Measurements from ENCODE around the gene OXT. TPM values are rescaled to one million over a fixed set of nuclear protein-coding genes. Genes with fewer than 3 reads are reported as not detected.
"Not testable (repeated sequence)": the region's sequence is repeated elsewhere in the genome, so short reads cannot be mapped to it uniquely, and the experiment has no call there.

OXT gene
- under 1 TPM in 1 of 2 experiments, not detected in 1; 0.40 TPM for total RNA-seq

DNA sequence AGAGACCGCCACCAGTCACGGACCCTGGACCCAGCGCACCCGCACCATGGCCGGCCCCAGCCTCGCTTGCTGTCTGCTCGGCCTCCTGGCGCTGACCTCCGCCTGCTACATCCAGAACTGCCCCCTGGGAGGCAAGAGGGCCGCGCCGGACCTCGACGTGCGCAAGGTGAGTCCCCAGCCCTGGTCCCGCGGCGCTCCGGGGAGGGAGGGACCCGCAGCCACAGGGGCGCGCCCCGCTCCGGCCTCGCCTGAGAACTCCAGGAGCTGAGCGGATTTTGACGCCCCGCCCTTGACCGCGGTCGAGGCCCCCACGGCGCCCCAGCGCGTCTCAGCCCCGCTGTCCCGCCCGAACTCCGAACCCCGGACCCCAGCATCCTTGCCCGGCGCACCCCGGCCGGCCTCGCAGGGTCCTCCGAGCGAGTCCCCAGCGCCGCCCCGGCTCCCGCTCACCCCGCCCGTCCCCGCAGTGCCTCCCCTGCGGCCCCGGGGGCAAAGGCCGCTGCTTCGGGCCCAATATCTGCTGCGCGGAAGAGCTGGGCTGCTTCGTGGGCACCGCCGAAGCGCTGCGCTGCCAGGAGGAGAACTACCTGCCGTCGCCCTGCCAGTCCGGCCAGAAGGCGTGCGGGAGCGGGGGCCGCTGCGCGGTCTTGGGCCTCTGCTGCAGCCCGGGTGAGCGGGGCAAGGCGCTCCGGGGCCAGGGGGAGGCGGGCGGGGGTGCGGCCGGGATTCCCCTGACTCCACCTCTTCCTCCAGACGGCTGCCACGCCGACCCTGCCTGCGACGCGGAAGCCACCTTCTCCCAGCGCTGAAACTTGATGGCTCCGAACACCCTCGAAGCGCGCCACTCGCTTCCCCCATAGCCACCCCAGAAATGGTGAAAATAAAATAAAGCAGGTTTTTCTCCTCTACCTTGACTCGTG is at the start of gene OXT:
OXT (plus strand) TSS at position 11 of the 920 bp plus-strand sequence; CDS start at position 47, 36 bp downstream.
- Mint-ChIP-seq H3K4me1 (peaks cover 27% of the 10 kb centered on the region), H3K27me3 (no peaks in the 10 kb centered on the region), H3K36me3 (ENCODE audit: low read depth) (no peaks in the 10 kb centered on the region), H3K9me3 (ENCODE audit: low read depth) (no peaks in the 10 kb centered on the region), H3K4me3 (peak within 1 kb of the TSS; percentile 61), H3K27ac (peak within 1 kb of the TSS; percentile 87)
- peak; percentile 83 for DNase-seq
- ATAC-seq = peak; percentile 74
- ChIA-PET POLR2A (interaction anchor here (0.5 to 1.0 kb wide), 2 partner anchors 11 to 42 kb away, joined by 3 read pairs; no protein-coding TSS in a partner anchor), CTCF (no interaction called here)
- intact Hi-C loops (cut with DNase I, micrococcal nuclease) = loop anchor here in 1 of 2 experiments (5.0 kb wide), 1 partner anchor 85 kb away; the partner anchor contains the start of genes FASTKD5 and UBOX5

DNA sequence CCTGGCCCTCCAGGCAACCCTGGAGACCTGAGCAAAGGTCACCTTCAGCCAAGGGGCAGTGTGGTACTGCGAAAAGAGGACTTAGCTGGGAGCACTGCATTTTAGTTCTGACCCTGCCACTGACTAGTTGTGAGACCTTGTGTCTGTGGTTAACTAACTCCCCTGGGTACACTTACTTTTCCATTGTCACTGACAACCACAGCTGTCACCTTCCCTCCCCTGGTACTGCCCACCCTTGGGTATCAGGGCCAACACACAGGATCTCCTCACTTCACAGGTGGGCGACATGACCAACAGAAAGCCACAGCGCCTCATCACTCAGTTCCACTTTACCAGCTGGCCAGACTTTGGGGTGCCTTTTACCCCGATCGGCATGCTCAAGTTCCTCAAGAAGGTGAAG is 49.6 kb upstream of the OXT start:
- ChIA-PET POLR2A (interaction anchor here (0.6 kb wide), 1 partner anchor 20 kb away, joined by 3 read pairs; no protein-coding TSS in a partner anchor), CTCF (interaction anchor here (0.8 kb wide), 1 partner anchor 66 kb away, joined by 3 read pairs; no protein-coding TSS in a partner anchor)
- intact Hi-C loops (cut with DNase I, micrococcal nuclease) = no loop called here
- Mint-ChIP-seq H3K27me3 (no peaks in the 10 kb centered on the region), H3K27ac (peak overlapping the region; percentile 69), H3K4me3 (no peak overlapping the region), H3K36me3 (ENCODE audit: low read depth) (peaks cover 48% of the 10 kb centered on the region), H3K9me3 (ENCODE audit: low read depth) (no peaks in the 10 kb centered on the region), H3K4me1 (peaks cover 13% of the 10 kb centered on the region)
- DNase-seq (no peak), ATAC-seq (no peak)

DNA sequence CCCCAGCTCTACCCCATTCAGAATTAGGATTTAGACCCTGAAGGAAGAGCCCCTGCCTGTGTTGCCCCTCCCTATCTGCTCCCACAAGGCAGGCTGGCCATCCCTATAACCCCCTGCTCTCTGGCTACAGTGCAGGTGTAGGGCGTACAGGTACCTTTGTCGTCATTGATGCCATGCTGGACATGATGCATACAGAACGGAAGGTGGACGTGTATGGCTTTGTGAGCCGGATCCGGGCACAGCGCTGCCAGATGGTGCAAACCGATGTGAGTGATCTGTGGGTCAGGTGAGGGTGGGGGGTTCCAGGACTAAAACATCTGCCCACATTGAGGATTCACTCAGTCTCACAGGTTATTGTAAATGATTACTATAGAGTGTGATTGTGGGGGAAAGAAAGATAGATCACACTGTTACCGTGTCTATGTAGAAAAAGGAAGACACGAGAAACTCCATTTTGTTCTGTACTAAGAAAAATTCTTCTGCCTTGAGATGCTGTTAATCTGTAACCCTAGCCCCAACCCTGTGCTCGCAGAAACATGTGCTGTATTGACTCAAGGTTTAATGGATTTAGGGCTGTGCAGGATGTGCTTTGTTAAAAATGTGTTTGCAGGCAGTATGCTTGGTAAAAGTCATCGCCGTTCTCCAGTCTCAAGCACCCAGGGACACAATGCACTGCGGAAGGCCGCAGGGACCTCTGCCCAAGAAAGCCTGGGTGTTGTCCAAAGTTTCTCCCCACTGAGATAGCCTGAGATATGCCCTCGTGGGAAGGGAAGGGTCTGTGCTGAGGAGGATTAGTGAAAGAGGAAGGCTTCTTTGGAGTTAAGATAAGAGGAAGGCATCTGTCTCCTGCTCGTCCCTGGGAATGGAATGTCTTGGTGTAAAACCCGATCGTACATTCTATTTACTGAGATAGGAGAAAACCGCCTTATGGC is 48.6 kb upstream of the OXT start:
- intact Hi-C loops (cut with DNase I, micrococcal nuclease); H3K4me3 Mint-ChIP-seq; H3K4me1 Mint-ChIP-seq; POLR2A ChIA-PET; DNase-seq; H3K27me3 Mint-ChIP-seq; CTCF ChIA-PET; H3K9me3 Mint-ChIP-seq (ENCODE audit: low read depth); ATAC-seq: not testable (repeated sequence)
- H3K36me3 Mint-ChIP-seq (ENCODE audit: low read depth) = peaks cover 47% of the 10 kb centered on the region
- H3K27ac Mint-ChIP-seq = peak overlapping the region; percentile 23

DNA sequence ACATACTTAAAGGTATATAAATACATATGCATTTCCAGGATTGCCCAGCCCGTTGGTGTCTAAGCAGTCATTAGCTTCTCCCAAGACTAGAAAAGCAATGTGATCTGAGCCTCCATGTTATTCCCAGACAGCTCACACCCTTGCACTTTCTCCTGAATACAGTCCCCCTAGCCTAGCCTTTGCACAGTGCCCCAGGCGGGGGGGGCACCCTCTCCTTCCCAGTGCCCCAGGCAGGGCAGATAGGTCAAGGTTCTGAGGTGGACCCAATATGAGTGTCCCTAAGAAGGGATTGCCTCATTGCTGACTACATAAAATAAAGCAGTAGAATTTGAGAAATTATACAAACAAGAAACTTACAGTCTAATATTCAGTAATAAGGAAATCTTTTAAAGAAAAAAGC is 43.4 kb upstream of the OXT start:
- ATAC-seq = no peak
- no peak for DNase-seq
- no peak overlapping the region for H3K27ac Mint-ChIP-seq
- intact Hi-C loops (cut with DNase I, micrococcal nuclease) = no loop called here
- H3K4me3 Mint-ChIP-seq = no peak overlapping the region
- no peaks in the 10 kb centered on the region for H3K27me3 Mint-ChIP-seq
- ChIA-PET CTCF (no interaction called here), POLR2A (no interaction called here)
- H3K9me3 Mint-ChIP-seq (ENCODE audit: low read depth) = no peaks in the 10 kb centered on the region
- H3K36me3 Mint-ChIP-seq (ENCODE audit: low read depth) = peaks cover 47% of the 10 kb centered on the region
- H3K4me1 Mint-ChIP-seq = peaks cover 12% of the 10 kb centered on the region

DNA sequence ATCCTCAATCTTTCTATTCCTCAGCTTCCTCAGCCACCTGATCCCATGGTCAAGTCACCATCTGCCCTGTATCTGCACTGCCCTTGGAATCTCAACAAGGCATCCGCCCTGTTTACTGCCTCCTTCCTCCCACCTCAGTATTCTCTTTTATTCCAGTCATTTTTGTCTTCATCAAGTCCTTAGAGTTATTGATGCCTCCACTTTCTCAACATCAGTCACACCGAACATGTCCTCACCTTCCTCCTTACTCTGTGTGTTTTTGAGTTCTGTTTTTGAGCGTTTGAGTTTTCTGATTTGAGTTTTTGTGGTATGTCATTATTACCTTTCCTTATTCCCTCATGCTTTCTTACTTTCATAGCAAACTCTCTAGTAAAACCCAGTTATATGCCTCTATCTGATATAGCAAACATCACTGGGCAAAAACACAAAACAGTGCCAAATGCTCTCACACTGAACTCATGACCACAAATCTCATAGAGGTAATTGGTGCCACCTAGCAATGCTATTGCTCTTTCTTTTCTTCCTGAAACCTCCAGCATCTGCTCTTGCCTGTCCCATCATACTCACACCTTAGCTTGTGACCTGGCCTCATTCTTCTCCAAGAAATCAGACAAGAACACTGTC is 39.8 kb upstream of the OXT start:
- ATAC-seq (peak; percentile 78), DNase-seq (peak; percentile 23)
- Mint-ChIP-seq H3K27me3 (no peaks in the 10 kb centered on the region), H3K4me1 (peaks cover 12% of the 10 kb centered on the region), H3K4me3 (no peak overlapping the region), H3K9me3 (ENCODE audit: low read depth) (no peaks in the 10 kb centered on the region), H3K36me3 (ENCODE audit: low read depth) (peaks cover 54% of the 10 kb centered on the region), H3K27ac (no peak overlapping the region)
- intact Hi-C loops (cut with DNase I, micrococcal nuclease) = loop anchor here (1.0 to 2.0 kb wide), 2 partner anchors 16 to 17 kb away; no protein-coding TSS in a partner anchor
- CTCF ChIA-PET = interaction anchor here (0.6 to 2.2 kb wide), 4 partner anchors 11 to 46 kb away, joined by 3 to 4 read pairs (median 4); no protein-coding TSS in a partner anchor
- POLR2A ChIA-PET = interaction anchor here (1.5 to 3.6 kb wide), 2 partner anchors 17 to 20 kb away, joined by 15 to 17 read pairs; no protein-coding TSS in a partner anchor

DNA sequence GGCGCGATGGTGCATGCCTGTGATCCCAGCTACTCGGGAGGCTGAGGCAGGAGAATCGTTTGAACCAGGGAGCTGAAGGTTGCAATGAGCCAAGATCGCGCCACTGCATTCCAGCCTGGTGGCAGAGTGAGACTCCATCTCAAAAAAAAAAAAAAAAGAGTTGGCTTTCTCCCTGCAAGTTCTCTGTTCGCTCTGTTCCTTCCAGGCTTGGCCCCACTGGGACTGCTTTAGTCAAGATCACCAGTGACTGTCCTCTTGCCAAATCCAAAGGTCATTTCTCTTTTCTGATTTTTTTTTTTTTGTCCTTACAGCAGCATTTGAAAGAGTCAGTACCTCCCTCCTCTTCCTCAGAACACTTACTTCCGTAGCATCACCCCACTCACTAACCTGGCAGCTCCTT is 38.8 kb upstream of the OXT start:
- CTCF ChIA-PET = interaction anchor here (2.2 kb wide), 1 partner anchor 12 kb away, joined by 4 read pairs; no protein-coding TSS in a partner anchor
- intact Hi-C loops (cut with DNase I, micrococcal nuclease) = no loop called here

DNA sequence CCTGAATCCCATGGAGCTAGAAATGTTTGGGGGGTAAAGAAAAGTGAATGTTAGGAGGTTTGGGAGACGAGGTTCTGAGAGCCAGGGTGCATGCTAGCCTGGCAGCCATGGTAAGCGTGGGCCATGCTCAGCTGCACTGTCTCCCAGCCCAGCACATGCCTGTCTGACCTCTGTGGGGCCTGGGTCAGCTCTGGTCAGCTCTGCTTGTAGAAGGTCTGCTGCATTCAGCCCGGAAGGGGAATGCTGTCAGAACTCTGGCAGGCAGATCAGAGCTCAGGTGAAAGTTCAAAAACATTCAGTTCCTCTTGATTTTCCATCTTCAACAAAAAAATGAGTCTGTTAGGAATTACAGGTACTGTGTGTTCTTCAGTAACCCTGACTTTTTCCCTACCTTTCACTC is 33.8 kb upstream of the OXT start:
- Mint-ChIP-seq H3K27ac (peak overlapping the region; percentile 17), H3K27me3 (no peaks in the 10 kb centered on the region), H3K4me1 (no peaks in the 10 kb centered on the region), H3K9me3 (ENCODE audit: low read depth) (no peaks in the 10 kb centered on the region), H3K4me3 (no peak overlapping the region), H3K36me3 (ENCODE audit: low read depth) (peaks cover 37% of the 10 kb centered on the region)
- DNase-seq (no peak), ATAC-seq (no peak)
- intact Hi-C loops (cut with DNase I, micrococcal nuclease) = no loop called here
- ChIA-PET CTCF (interaction anchor here (2.8 kb wide), 1 partner anchor 16 kb away, joined by 12 read pairs; no protein-coding TSS in a partner anchor), POLR2A (interaction anchor here (0.6 kb wide), 2 partner anchors 23 to 256 kb away, joined by 3 to 5 read pairs; no protein-coding TSS in a partner anchor)

More for the DNA sequence above, 38.8 kb upstream of the OXT start:
- POLR2A ChIA-PET = interaction anchor here (1.5 kb wide), 1 partner anchor 18 kb away, joined by 17 read pairs; no protein-coding TSS in a partner anchor
- H3K9me3 Mint-ChIP-seq (ENCODE audit: low read depth) = no peaks in the 10 kb centered on the region
- H3K27me3 Mint-ChIP-seq = no peaks in the 10 kb centered on the region
- H3K4me3 Mint-ChIP-seq = no peak overlapping the region
- H3K36me3 Mint-ChIP-seq (ENCODE audit: low read depth) = peaks cover 45% of the 10 kb centered on the region
- no peak overlapping the region for H3K27ac Mint-ChIP-seq
- peaks cover 12% of the 10 kb centered on the region for H3K4me1 Mint-ChIP-seq
- DNase-seq (no peak), ATAC-seq (no peak)

DNA sequence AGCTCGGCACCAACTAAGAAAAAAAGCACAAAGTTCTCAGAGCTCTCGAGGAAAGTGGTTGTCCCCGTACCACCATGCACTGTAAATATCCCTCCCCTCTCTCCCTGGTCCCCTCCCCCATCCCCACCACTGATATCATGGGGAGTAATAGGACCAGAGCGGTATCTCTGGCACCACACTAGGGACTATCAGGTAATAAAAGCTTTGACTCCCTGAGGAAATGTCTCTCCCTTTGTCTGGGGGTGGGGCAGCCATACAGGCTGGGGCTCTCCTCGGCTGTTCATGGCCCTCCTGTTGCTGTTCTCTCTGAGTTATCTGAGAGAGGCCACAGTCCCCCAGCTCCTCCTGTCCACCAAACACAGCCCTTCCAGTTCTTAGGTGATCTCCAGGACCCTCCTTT is 33.0 kb upstream of the OXT start:
- POLR2A ChIA-PET = no interaction called here
- Mint-ChIP-seq H3K4me1 (no peaks in the 10 kb centered on the region), H3K9me3 (ENCODE audit: low read depth) (no peaks in the 10 kb centered on the region), H3K36me3 (ENCODE audit: low read depth) (peaks cover 37% of the 10 kb centered on the region), H3K4me3 (no peak overlapping the region), H3K27me3 (no peaks in the 10 kb centered on the region), H3K27ac (peak overlapping the region; percentile 72)
- DNase-seq (no peak), ATAC-seq (no peak)
- CTCF ChIA-PET = interaction anchor here (2.8 kb wide), 1 partner anchor 15 kb away, joined by 12 read pairs; no protein-coding TSS in a partner anchor
- intact Hi-C loops (cut with DNase I, micrococcal nuclease) = no loop called here

DNA sequence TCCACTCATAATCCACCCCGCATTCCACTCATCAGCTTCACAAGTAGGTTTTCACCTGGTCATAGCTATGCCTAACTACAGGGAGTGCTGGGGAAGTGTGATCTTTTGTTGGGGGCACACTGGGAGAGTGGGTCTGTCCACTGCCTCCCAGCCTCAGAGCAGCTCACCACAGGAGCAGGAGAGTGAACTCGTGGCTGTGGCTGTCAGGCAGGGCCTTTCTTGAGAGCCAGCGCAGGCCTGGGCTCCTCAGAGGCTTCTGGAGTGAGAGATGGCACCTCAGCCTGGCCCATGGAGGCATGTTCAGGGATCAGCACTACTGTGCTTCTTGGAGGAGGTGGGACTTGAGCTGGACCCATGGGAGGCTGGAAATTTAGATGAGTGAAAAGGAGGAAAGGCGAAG is 32.0 kb upstream of the OXT start:
- Mint-ChIP-seq H3K4me3 (no peak overlapping the region), H3K36me3 (ENCODE audit: low read depth) (peaks cover 33% of the 10 kb centered on the region), H3K9me3 (ENCODE audit: low read depth) (no peaks in the 10 kb centered on the region), H3K27me3 (no peaks in the 10 kb centered on the region), H3K27ac (peak overlapping the region; percentile 52), H3K4me1 (no peaks in the 10 kb centered on the region)
- ATAC-seq (no peak), DNase-seq (no peak)
- intact Hi-C loops (cut with DNase I, micrococcal nuclease) = no loop called here
- POLR2A ChIA-PET = no interaction called here
- CTCF ChIA-PET = interaction anchor here (0.8 to 2.8 kb wide), 2 partner anchors 14 to 146 kb away, joined by 3 to 12 read pairs; no protein-coding TSS in a partner anchor

DNA sequence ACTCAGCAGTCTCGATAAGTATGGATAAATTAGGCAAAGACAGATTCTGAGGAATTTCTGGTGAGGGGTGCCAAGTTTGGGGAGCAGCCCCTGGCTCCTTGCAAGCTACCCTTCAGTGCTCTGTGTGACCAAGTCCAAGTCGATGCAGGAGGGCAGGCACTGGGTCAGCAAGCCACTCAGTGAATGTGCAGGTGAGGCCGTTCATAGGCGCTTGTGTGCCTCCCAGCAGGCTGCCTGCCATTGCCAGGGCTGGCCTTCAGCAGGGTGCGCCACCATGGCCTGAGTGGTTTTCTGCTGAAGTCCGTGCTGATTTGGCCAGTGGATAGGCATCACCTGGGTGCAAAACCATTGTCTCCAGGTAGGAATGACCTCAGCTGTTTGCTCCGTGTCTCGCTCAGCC is 31.3 kb upstream of the OXT start:
- intact Hi-C loops (cut with DNase I, micrococcal nuclease) = no loop called here
- no peaks in the 10 kb centered on the region for H3K9me3 Mint-ChIP-seq (ENCODE audit: low read depth)
- ATAC-seq (no peak), DNase-seq (no peak)
- no peak overlapping the region for H3K4me3 Mint-ChIP-seq
- peak overlapping the region; percentile 8 for H3K27ac Mint-ChIP-seq
- peaks cover 2% of the 10 kb centered on the region for H3K4me1 Mint-ChIP-seq
- no peaks in the 10 kb centered on the region for H3K27me3 Mint-ChIP-seq
- CTCF ChIA-PET = no interaction called here
- POLR2A ChIA-PET = no interaction called here
- peaks cover 26% of the 10 kb centered on the region for H3K36me3 Mint-ChIP-seq (ENCODE audit: low read depth)
